Parathyroid adenoma (tissue), 2 donors: ENCODE results near the gene LIPH.

ENCODE experiments used
- H2AFZ ChIP-seq: fragments of 300-600 bp; sonication (generic); one replicate; pipeline ENCODE4 v1.7.0; 2017; ENCODE audit warnings: antibody characterized with exemption, mild to moderate bottlenecking
- H3K27ac ChIP-seq: fragments of 300-600 bp; sonication (generic); one replicate; pipeline ENCODE4 v1.7.0; 2017
- H3K27me3 ChIP-seq: fragments of 300-600 bp; sonication (generic); one replicate; pipeline ENCODE4 v1.7.0; 2017; ENCODE audit warnings: low read length; ENCODE audit not compliant: control insufficient read depth, insufficient read depth
- H3K36me3 ChIP-seq: fragments of 300-600 bp; sonication (generic); one replicate; pipeline ENCODE4 v1.7.0; 2017; ENCODE audit warnings: low read length; ENCODE audit not compliant: control insufficient read depth, insufficient read depth
- H3K4me1 ChIP-seq: fragments of 300-600 bp; sonication (generic); one replicate; pipeline ENCODE4 v1.7.0; 2017; ENCODE audit warnings: control low read depth
- H3K4me2 ChIP-seq: fragments of 300-600 bp; sonication (generic); one replicate; pipeline ENCODE4 v1.7.0; 2017; ENCODE audit warnings: low read length
- H3K4me3 ChIP-seq: fragments of 300-600 bp; sonication (generic); one replicate; pipeline ENCODE4 v1.7.0; 2017; ENCODE audit warnings: low read depth, low read length
- H3K79me2 ChIP-seq: fragments of 300-600 bp; sonication (generic); one replicate; pipeline ENCODE4 v1.7.0; 2017; ENCODE audit warnings: control low read depth
- H3K9ac ChIP-seq: fragments of 300-600 bp; sonication (generic); one replicate; pipeline ENCODE4 v1.7.0; 2017; ENCODE audit warnings: mild to moderate bottlenecking
- H3K9me3 ChIP-seq: fragments of 300-600 bp; sonication (generic); one replicate; pipeline ENCODE4 v1.7.0; 2017; ENCODE audit warnings: low read length; ENCODE audit not compliant: control insufficient read depth
- TF ChIP-seq, protein P1 (sequence below): fragments of 300-600 bp; sonication (generic); IDR thresholded peaks from one replicate; pipeline ENCODE4 v1.7.0; 2017; ENCODE audit warnings: antibody characterized with exemption, mild to moderate bottlenecking
- donor health status: primary hyperparathyroidism.

Gene LIPH

DNA sequence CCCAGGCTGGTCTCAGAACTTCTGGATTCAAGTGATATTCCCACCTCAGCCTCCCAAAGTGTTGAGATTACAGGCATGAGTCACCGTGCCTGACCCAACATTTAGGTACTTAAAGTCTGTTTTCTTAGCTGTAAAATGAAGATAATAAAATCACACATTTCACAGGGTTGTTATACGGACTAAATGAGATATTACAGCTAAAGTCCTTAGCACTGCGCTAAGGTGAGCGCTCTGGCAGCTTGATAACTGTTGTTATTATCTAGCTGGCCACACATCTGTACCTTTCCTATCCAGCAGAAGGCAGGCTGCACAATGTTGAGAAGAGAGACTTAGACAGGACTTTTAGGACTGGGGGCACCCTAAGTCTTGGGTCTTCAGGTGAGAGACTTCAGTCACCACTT lies 2.7 kb upstream of the LIPH start:
- TF ChIP-seq, protein P1, sequence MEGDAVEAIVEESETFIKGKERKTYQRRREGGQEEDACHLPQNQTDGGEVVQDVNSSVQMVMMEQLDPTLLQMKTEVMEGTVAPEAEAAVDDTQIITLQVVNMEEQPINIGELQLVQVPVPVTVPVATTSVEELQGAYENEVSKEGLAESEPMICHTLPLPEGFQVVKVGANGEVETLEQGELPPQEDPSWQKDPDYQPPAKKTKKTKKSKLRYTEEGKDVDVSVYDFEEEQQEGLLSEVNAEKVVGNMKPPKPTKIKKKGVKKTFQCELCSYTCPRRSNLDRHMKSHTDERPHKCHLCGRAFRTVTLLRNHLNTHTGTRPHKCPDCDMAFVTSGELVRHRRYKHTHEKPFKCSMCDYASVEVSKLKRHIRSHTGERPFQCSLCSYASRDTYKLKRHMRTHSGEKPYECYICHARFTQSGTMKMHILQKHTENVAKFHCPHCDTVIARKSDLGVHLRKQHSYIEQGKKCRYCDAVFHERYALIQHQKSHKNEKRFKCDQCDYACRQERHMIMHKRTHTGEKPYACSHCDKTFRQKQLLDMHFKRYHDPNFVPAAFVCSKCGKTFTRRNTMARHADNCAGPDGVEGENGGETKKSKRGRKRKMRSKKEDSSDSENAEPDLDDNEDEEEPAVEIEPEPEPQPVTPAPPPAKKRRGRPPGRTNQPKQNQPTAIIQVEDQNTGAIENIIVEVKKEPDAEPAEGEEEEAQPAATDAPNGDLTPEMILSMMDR = no peak
- H3K27me3 ChIP-seq = no peaks in the 10 kb centered on the region
- no peak overlapping the region for H3K9ac ChIP-seq
- no peaks in the 10 kb centered on the region for H3K9me3 ChIP-seq
- H3K79me2 ChIP-seq = no peaks in the 10 kb centered on the region
- H3K4me3 ChIP-seq = no peak overlapping the region
- H3K27ac ChIP-seq = no peak overlapping the region
- no peaks in the 10 kb centered on the region for H3K36me3 ChIP-seq
- no peaks in the 10 kb centered on the region for H3K4me1 ChIP-seq
- no peak overlapping the region for H2AFZ ChIP-seq
- H3K4me2 ChIP-seq = no peak overlapping the region

DNA sequence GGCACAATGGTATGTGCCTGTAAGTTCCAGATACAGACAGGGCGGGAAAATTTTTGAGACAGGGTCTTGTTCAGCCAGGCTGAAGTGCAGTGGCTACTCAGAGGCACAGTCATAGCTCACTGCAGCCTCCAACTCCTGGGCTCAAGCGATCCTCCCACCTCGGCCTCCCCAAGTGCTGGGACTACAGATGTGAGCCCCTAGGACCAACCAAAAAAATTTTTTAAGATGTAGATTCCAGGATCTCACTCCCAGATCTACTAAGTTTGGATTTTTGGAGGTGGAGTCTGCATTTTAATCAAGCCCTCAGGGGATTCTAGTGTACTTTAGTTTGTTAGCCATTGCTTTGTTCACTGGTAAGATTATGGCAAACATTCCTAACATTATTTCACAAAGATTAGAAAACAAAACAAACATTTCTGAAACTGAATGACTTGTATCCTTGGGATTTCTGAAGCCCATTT lies 2.7 kb downstream of the LIPH start:
- no peak overlapping the region for H2AFZ ChIP-seq
- no peak overlapping the region for H3K4me3 ChIP-seq
- no peaks in the 10 kb centered on the region for H3K4me1 ChIP-seq
- no peaks in the 10 kb centered on the region for H3K27me3 ChIP-seq
- H3K4me2 ChIP-seq = no peak overlapping the region
- H3K9ac ChIP-seq = no peak overlapping the region
- no peaks in the 10 kb centered on the region for H3K36me3 ChIP-seq
- TF ChIP-seq, protein P1 = no peak
- H3K9me3 ChIP-seq = no peaks in the 10 kb centered on the region
- H3K27ac ChIP-seq = no peak overlapping the region
- no peaks in the 10 kb centered on the region for H3K79me2 ChIP-seq

DNA sequence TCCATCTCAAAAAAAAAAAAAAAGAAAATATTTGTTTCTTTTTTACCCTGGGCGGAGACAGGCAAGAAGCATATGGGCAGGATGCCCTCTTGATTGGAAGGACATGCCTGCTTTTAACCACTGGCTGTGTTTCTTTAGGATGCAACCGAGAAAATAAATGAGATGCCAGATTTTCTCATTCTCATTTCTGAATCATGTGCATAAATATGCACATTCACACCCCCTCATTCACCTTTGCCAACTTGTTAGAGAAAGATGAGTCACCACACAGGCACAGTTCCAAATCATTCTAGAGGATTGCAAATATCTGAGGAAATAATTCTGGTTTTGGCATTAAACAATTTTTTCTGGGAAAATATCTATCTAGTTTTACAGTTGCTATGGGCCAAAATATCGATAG lies 3.3 kb downstream of the LIPH start:
- no peak overlapping the region for H2AFZ ChIP-seq
- no peak overlapping the region for H3K9ac ChIP-seq
- H3K4me3 ChIP-seq = no peak overlapping the region
- H3K79me2 ChIP-seq = no peaks in the 10 kb centered on the region
- no peaks in the 10 kb centered on the region for H3K9me3 ChIP-seq
- TF ChIP-seq, protein P1 = no peak
- H3K36me3 ChIP-seq = no peaks in the 10 kb centered on the region
- no peaks in the 10 kb centered on the region for H3K4me1 ChIP-seq
- no peaks in the 10 kb centered on the region for H3K27me3 ChIP-seq
- H3K4me2 ChIP-seq = no peak overlapping the region
- no peak overlapping the region for H3K27ac ChIP-seq

DNA sequence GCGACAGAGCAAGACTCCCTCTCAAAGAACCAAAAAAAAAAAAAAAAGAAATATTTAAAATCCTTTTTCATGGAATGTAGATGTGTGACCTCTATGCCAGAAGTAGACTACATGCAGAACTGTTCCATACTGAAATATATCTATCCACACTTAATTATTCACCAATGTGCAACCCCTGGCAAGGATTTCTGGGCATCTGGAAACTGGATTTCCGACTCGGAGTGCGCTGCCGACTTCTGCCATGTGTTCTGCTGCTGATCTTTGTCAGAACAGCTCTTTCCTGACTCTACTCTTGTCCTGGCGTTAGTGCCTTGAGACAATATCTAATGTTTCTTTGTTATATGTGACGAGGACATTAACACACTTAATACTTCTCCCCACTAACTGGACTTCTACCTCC lies 11.7 kb downstream of the LIPH start:
- Histone ChIP-seq H3K4me2 (no peak overlapping the region), H2AFZ (no peak overlapping the region), H3K9me3 (no peaks in the 10 kb centered on the region), H3K4me3 (no peak overlapping the region), H3K36me3 (no peaks in the 10 kb centered on the region), H3K27ac (no peak overlapping the region), H3K27me3 (no peaks in the 10 kb centered on the region), H3K79me2 (no peaks in the 10 kb centered on the region), H3K4me1 (no peaks in the 10 kb centered on the region), H3K9ac (no peak overlapping the region)
- TF ChIP-seq, protein P1 = no peak

DNA sequence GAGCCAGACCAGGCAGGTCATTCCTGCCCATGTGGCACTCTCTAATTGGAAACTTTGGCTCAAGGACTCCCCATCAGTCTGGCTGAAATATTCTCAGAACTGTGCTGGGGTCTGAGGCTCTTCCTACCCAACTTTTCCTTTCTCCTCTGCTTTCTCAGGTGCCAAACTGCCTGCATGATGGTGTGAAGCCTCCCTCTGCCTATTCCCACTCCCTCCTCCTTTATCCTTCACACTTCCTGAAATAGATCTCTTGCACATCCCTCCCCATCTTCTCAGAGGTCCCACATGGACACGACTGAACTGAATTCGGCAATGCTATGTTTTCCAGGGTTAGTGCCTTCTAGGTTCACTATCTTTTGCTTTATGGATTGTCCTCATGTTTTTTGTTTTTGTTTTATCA lies 12.5 kb downstream of the LIPH start:
- no peak overlapping the region for H2AFZ ChIP-seq
- no peak overlapping the region for H3K4me2 ChIP-seq
- H3K9ac ChIP-seq = no peak overlapping the region
- H3K27me3 ChIP-seq = no peaks in the 10 kb centered on the region
- no peaks in the 10 kb centered on the region for H3K4me1 ChIP-seq
- H3K36me3 ChIP-seq = no peaks in the 10 kb centered on the region
- H3K9me3 ChIP-seq = no peaks in the 10 kb centered on the region
- no peak overlapping the region for H3K4me3 ChIP-seq
- no peak overlapping the region for H3K27ac ChIP-seq
- no peaks in the 10 kb centered on the region for H3K79me2 ChIP-seq
- TF ChIP-seq, protein P1 = no peak
